ENCODE measurements around the gene CIZ1. TPM values are rescaled to one million over a fixed set of nuclear protein-coding genes. Genes with fewer than 3 reads are reported as not detected.
A peak's percentile ranks its signal among the peaks of the same experiment; 100 is the strongest.

The CIZ1 gene
- total RNA-seq, 1 donor from 2014 or later = 174 TPM

- Mint-ChIP-seq H3K4me1 (ENCODE audit: low read depth, unreplicated experiment) (peaks cover 17% of the 10 kb centered on the region), H3K36me3 (ENCODE audit: unreplicated experiment) (no peaks in the 10 kb centered on the region), H3K9me3 (ENCODE audit: unreplicated experiment) (peaks cover 9% of the 10 kb centered on the region), H3K27me3 (ENCODE audit: unreplicated experiment) (peaks cover 13% of the 10 kb centered on the region), H3K4me3 (ENCODE audit: unreplicated experiment) (peak overlapping the region; percentile 26), H3K27ac (ENCODE audit: unreplicated experiment) (peak overlapping the region; percentile 80)
- no peak for TF ChIP-seq CTCF (IDR thresholded peaks at IDR 0.05; ENCODE audit: partially characterized antibody, unreplicated experiment)
- DNase-seq = no peak
These were observed 15.1 kb upstream of the CIZ1 start for GRCh38 chr9:128206484-128206883.

- Mint-ChIP-seq H3K9me3 (ENCODE audit: unreplicated experiment) (peaks cover 9% of the 10 kb centered on the region), H3K4me1 (ENCODE audit: low read depth, unreplicated experiment) (peaks cover 17% of the 10 kb centered on the region), H3K27ac (ENCODE audit: unreplicated experiment) (peak overlapping the region; percentile 97), H3K4me3 (ENCODE audit: unreplicated experiment) (peak overlapping the region; percentile 93), H3K36me3 (ENCODE audit: unreplicated experiment) (no peaks in the 10 kb centered on the region), H3K27me3 (ENCODE audit: unreplicated experiment) (peaks cover 13% of the 10 kb centered on the region)
- no peak for TF ChIP-seq CTCF (IDR thresholded peaks at IDR 0.05; ENCODE audit: partially characterized antibody, unreplicated experiment)
- no peak for DNase-seq
These were observed 14.0 kb upstream of the CIZ1 start for GRCh38 chr9:128205296-128205944.

- Mint-ChIP-seq H3K27me3 (ENCODE audit: unreplicated experiment) (peaks cover 13% of the 10 kb centered on the region), H3K4me3 (ENCODE audit: unreplicated experiment) (peak overlapping the region; percentile 93), H3K36me3 (ENCODE audit: unreplicated experiment) (no peaks in the 10 kb centered on the region), H3K4me1 (ENCODE audit: low read depth, unreplicated experiment) (peaks cover 17% of the 10 kb centered on the region), H3K9me3 (ENCODE audit: unreplicated experiment) (peaks cover 9% of the 10 kb centered on the region), H3K27ac (ENCODE audit: unreplicated experiment) (peak overlapping the region; percentile 97)
- TF ChIP-seq CTCF (IDR thresholded peaks at IDR 0.05; ENCODE audit: partially characterized antibody, unreplicated experiment) = no peak
- peak; percentile 49 for DNase-seq
These were observed 13.5 kb upstream of the CIZ1 start for GRCh38 chr9:128204858-128205257.

GRCh38 chr9:128203707-128204551 lies 12.6 kb upstream of the CIZ1 start:
- peaks cover 17% of the 10 kb centered on the region for H3K4me1 Mint-ChIP-seq (ENCODE audit: low read depth, unreplicated experiment)
- H3K9me3 Mint-ChIP-seq (ENCODE audit: unreplicated experiment) = peaks cover 9% of the 10 kb centered on the region
- no peaks in the 10 kb centered on the region for H3K36me3 Mint-ChIP-seq (ENCODE audit: unreplicated experiment)
- peak overlapping the region; percentile 97 for H3K27ac Mint-ChIP-seq (ENCODE audit: unreplicated experiment)
- TF ChIP-seq CTCF (IDR thresholded peaks at IDR 0.05; ENCODE audit: partially characterized antibody, unreplicated experiment) = no peak
- H3K4me3 Mint-ChIP-seq (ENCODE audit: unreplicated experiment) = peak overlapping the region; percentile 93
- H3K27me3 Mint-ChIP-seq (ENCODE audit: unreplicated experiment) = peaks cover 13% of the 10 kb centered on the region
- DNase-seq = peak; percentile 75
